Transverse colon (tissue), 4 donors: ENCODE measurements around the gene STRADA. TPM values are rescaled to one million over a fixed set of nuclear protein-coding genes. Genes with fewer than 3 reads are reported as not detected.

Source experiments
- DNase-seq: peaks from one replicate; pipeline ENCODE4 v3.0.0-alpha.2; 2019
- H3K27ac ChIP-seq, 4 donors: fragments of 200-600 bp; sonication (generic); 2 replicates each; pipeline ENCODE4 v1.5.1; 2016 to 2018; ENCODE audit warnings: inconsistent platforms in 4 of 4
- H3K27me3 ChIP-seq: fragments of 200-600 bp; sonication (generic); 2 replicates; pipeline ENCODE4 v1.5.1; 2017; ENCODE audit warnings: inconsistent platforms
- H3K36me3 ChIP-seq, 4 donors: fragments of 200-600 bp; sonication (generic); 2 replicates each; pipeline ENCODE4 v1.5.1; 2017 to 2019; ENCODE audit warnings: inconsistent platforms in 4 of 4
- H3K4me1 ChIP-seq, 4 donors: fragments of 200-600 bp; sonication (generic); 2 replicates each; pipeline ENCODE4 v1.5.1; 2017 to 2020; ENCODE audit warnings: inconsistent platforms in 4 of 4
- H3K4me3 ChIP-seq, 4 donors: fragments of 200-600 bp; sonication (generic); 1 replicate in 1 of 4; 2 replicates in 3 of 4; pipeline versions ENCODE4 v1.5.1 to v1.6.1; 2017 to 2019; ENCODE audit warnings: inconsistent platforms in 4 of 4
- H3K9me3 ChIP-seq, 2 donors: fragments of 200-600 bp; sonication (generic); 2 replicates each; pipeline ENCODE4 v1.5.1; 2017 to 2019; ENCODE audit warnings: inconsistent platforms in 2 of 2
- CTCF ChIP-seq, 5 experiments: fragments of 200-600 bp in 3 of 5; fragments of 450-650 bp in 2 of 5; sonication (generic) in 3 of 5; IDR thresholded peaks; 1 replicate in 2 of 5; 2 replicates in 3 of 5; pipeline ENCODE4 v1.5.1; 2016 to 2017; ENCODE audit warnings: antibody characterized with exemption in 5 of 5, inconsistent platforms in 3 of 5, mild to moderate bottlenecking in 2 of 5, moderate library complexity in 1 of 5
- EP300 ChIP-seq: sonication (generic); formaldehyde crosslinking; IDR thresholded peaks from one replicate; pipeline ENCODE4 v1.6.1; 2017; ENCODE audit warnings: antibody characterized with exemption, low read depth
- POLR2A ChIP-seq: fragments of 450-650 bp; IDR thresholded peaks from one replicate; pipeline ENCODE4 v1.6.1; 2016; ENCODE audit warnings: antibody characterized with exemption, mild to moderate bottlenecking, moderate library complexity
- POLR2AphosphoS5 ChIP-seq, 3 donors: sonication (generic); formaldehyde crosslinking; IDR thresholded peaks; one replicate each; pipeline ENCODE4 v1.6.1; 2016; ENCODE audit warnings: antibody characterized with exemption in 3 of 3
- WGBS, 2 donors: methylation state at CpG; one replicate each; pipeline ENCODE4 v1.1.5; 2018; ENCODE audit warnings: low coverage in 1 of 2; 5-methylcytosine and 5-hydroxymethylcytosine counted together
- in situ Hi-C, 4 donors: fragments of 200-750 bp; cut with MboI; loops; one replicate each; pipeline versions ENCODE4 v1.15.0 to v1.15.1; 2017; ENCODE audit warnings: low sequenced_read_pairs in 3 of 4, low pct_ligation_motif_present in 1 of 4, low pct_unique_long_range_greater_than_20kb in 1 of 4
- intact Hi-C: fragments of 100-400 bp; cut with DNase I; formaldehyde crosslinking; loops from one replicate; pipeline ENCODE4 v1.15.1; 2023; ENCODE audit warnings: low total_unique reads
- total RNA-seq, 4 donors: library from RNA; depleted of rRNA; stranded (reverse); fragments of >200 nt; gene quantifications; one replicate each; pipeline ENCODE4 v1.1.0, GENCODE V29; 2016

STRADA gene
- total RNA-seq, 4 donors from 2014 or later = 23.1 to 37.8 (median 33.8) TPM

- Histone ChIP-seq H3K4me1 (peaks cover 0 to 17% (median 4%) of the 10 kb centered on the region in 4 donors), H3K36me3 (peaks cover 0 to 39% (median 16%) of the 10 kb centered on the region in 4 donors), H3K9me3 (no peaks in the 10 kb centered on the region), H3K4me3 (no peak overlapping the region), H3K27me3 (no peaks in the 10 kb centered on the region), H3K27ac (no peak overlapping the region)
- intact Hi-C loops (no loop called here), in situ Hi-C loops (no loop called here)
- 77 to 82% methylated on average over 4 of the region's 4 CpGs for WGBS, 2 donors
- no peak for TF ChIP-seq EP300
- no peak for DNase-seq
Measured at GRCh38 chr17:63764716-63765115, 23.1 kb upstream of the STRADA start.

DNA sequence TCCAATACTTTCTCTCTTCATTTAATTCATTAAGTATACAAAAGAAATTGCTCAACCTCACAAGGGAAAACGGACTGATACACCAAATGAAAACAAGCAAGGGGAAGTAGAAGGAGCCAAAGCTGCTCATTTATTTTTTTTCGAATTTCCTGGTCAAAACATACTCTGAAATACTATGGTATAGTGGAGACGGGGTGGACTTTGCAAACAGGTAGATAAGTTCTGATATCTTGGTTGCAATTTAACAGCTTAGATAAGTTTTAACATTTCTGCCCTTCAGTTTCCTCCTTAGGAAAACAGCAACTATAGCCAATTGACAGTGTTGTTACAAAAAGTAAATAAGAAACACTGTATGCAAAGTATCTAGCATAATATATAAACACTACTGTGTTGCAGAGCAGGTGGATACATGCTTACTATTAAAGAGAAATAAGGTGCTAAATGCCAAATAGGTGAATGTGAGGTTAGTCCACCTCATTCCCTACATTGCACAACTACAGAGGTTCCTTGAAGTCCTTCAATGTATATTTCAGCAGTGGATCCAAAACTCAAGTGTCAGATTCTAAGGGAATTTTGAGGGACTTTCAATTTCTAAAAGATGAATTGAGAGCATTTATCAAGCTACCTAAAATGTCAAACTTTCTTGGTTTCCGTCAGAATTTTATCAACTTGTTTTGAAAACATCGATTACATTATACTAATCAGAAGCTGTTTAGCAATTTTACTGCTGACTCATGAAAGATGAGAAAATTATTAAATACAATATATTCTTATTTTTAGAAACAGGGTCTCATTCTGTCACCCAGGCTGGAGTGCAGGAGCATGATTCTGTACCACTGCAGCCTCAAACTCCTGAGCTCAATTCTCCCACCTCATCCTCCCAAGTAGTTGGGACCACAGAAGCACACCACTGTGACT lies 20.8 kb upstream of the STRADA start:
- in situ Hi-C loops (no loop called here), intact Hi-C loops (no loop called here)
- Histone ChIP-seq H3K4me1 (peaks cover 0 to 17% (median 4%) of the 10 kb centered on the region in 4 donors), H3K27me3 (no peaks in the 10 kb centered on the region), H3K36me3 (peaks cover 0 to 51% (median 17%) of the 10 kb centered on the region in 4 donors), H3K27ac (peak overlapping the region; percentile 52 to 60 (median 56)), H3K9me3 (no peaks in the 10 kb centered on the region), H3K4me3 (no peak overlapping the region)
- no peak for TF ChIP-seq EP300
- no peak for TF ChIP-seq POLR2AphosphoS5 (IDR thresholded peaks at IDR 0.05)
- TF ChIP-seq POLR2A = no peak
- TF ChIP-seq CTCF (IDR thresholded peaks at IDR 0.05) = no peak
- 54 to 67% methylated on average over 5 of the region's 5 CpGs for WGBS, 2 donors
- no peak for DNase-seq

DNA sequence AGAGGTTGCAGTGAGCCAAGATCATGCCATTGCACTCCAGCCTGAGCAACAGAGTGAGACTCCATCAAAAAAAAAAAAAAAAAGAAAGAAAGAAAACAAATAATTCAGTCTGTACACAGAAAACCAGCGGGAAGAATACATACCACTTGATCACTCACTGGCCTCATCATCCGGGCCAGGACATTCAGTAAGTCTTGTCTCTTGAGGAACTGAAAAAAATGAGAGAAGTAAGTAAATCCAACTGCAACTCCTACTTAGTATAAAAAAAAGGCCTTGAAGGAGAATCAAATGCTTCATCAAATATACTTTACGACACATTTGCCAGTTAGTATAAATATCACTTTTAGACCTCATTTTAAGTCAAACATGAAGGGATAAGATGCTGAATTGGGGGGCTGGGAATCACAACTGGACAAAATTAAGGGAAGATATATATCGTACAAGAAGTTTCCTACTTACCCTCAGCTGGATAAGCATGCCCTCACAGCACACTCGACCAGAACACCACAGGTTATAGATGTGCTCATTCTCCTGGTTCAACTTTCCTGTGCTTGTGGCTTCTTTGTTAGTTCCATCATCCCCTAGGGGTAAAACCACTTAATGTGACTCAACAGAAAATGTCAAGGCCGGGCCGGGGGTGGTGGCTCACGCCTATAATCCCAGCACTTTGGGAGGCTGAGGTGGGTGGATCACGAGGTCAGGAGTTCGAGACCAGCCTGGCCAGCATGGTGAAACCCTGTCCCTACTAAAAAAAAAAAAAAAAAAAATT lies 19.4 kb upstream of the STRADA start:
- in situ Hi-C loops (no loop called here), intact Hi-C loops (no loop called here)
- WGBS, 2 donors = 75 to 81% methylated on average over 4 to 10 of the region's 10 CpGs
- Histone ChIP-seq H3K4me3 (no peak overlapping the region), H3K27me3 (no peaks in the 10 kb centered on the region), H3K27ac (peak overlapping the region in 1 of 4 donors; percentile 57), H3K36me3 (peaks cover 0 to 57% (median 24%) of the 10 kb centered on the region in 4 donors), H3K4me1 (peaks cover 0 to 15% (median 4%) of the 10 kb centered on the region in 4 donors), H3K9me3 (no peaks in the 10 kb centered on the region)
- TF ChIP-seq EP300 (no peak), POLR2AphosphoS5 (IDR thresholded peaks at IDR 0.05) (no peak), CTCF (IDR thresholded peaks at IDR 0.05) (no peak), POLR2A (no peak)
- DNase-seq = no peak

GRCh38 chr17:63758428-63758827 lies 16.8 kb upstream of the STRADA start:
- DNase-seq = no peak
- H3K4me3 ChIP-seq = no peak overlapping the region
- H3K4me1 ChIP-seq = peaks cover 0 to 15% (median 4%) of the 10 kb centered on the region in 4 donors
- WGBS, 2 donors = 87 to 94% methylated on average over 2 of the region's 2 CpGs
- intact Hi-C loops (no loop called here), in situ Hi-C loops (no loop called here)
- TF ChIP-seq POLR2A (no peak), CTCF (IDR thresholded peaks at IDR 0.05) (no peak), EP300 (no peak), POLR2AphosphoS5 (IDR thresholded peaks at IDR 0.05) (no peak)
- H3K27ac ChIP-seq = no peak overlapping the region
- H3K36me3 ChIP-seq = peaks cover 0 to 67% (median 27%) of the 10 kb centered on the region in 4 donors
- H3K9me3 ChIP-seq = no peaks in the 10 kb centered on the region
- no peaks in the 10 kb centered on the region for H3K27me3 ChIP-seq
